Measurements from ENCODE around the gene CYBA. TPM values are rescaled to one million over a fixed set of nuclear protein-coding genes. Genes with fewer than 3 reads are reported as not detected.
"Not testable (repeated sequence)": the region's sequence is repeated elsewhere in the genome, so short reads cannot be mapped to it uniquely, and the experiment has no call there.

The CYBA gene
- total RNA-seq, 1 donor from 2014 or later = 436 TPM

- intact Hi-C loops (cut with micrococcal nuclease) = loop anchor here (1.0 to 2.0 kb wide), 3 partner anchors 14 to 35 kb away; partner anchors contain the start of genes CYBA and MVD
Measured at GRCh38 chr16:88686439-88687253, 35.8 kb upstream of the CYBA start, which contains the start of gene SNAI3. Gene SNAI3, minus strand, starts transcription at chr16:88686507. Its CDS starts 101 bp downstream, at chr16:88686406.

- intact Hi-C loops (cut with micrococcal nuclease) = loop anchor here (1.0 to 2.0 kb wide), 3 partner anchors 15 to 35 kb away; partner anchors contain the start of genes CYBA and MVD
Measured at GRCh38 chr16:88686062-88686438, 35.2 kb upstream of the CYBA start.

- intact Hi-C loops (cut with micrococcal nuclease) = loop anchor here (1.0 to 2.0 kb wide), 3 partner anchors 15 to 34 kb away; partner anchors contain the start of genes CYBA and MVD
Measured at GRCh38 chr16:88685156-88686061, 34.6 kb upstream of the CYBA start.

- intact Hi-C loops (cut with micrococcal nuclease) = no loop called here
Measured at GRCh38 chr16:88684569-88685155, 33.8 kb upstream of the CYBA start.

GRCh38 chr16:88681709-88682451 is 31.0 kb upstream of the CYBA start:
- intact Hi-C loops (cut with micrococcal nuclease) = no loop called here

- intact Hi-C loops (cut with micrococcal nuclease) = no loop called here
Measured at GRCh38 chr16:88681084-88681680, 30.3 kb upstream of the CYBA start.

- intact Hi-C loops (cut with micrococcal nuclease) = no loop called here
Measured at GRCh38 chr16:88680554-88681083, 29.8 kb upstream of the CYBA start.

GRCh38 chr16:88678224-88678979 is 27.5 kb upstream of the CYBA start:
- intact Hi-C loops (cut with micrococcal nuclease) = no loop called here

- intact Hi-C loops (cut with micrococcal nuclease) = no loop called here
Measured at GRCh38 chr16:88677721-88678120, 26.9 kb upstream of the CYBA start.

GRCh38 chr16:88676502-88677242 is 25.8 kb upstream of the CYBA start:
- intact Hi-C loops (cut with micrococcal nuclease) = no loop called here

GRCh38 chr16:88673716-88674379 is 23.0 kb upstream of the CYBA start:
- intact Hi-C loops (cut with micrococcal nuclease) = no loop called here

- intact Hi-C loops (cut with micrococcal nuclease) = no loop called here
Measured at GRCh38 chr16:88672776-88673175, 21.9 kb upstream of the CYBA start.

GRCh38 chr16:88671806-88672205 is 21.0 kb upstream of the CYBA start:
- intact Hi-C loops (cut with micrococcal nuclease) = no loop called here

GRCh38 chr16:88669980-88670379 is 19.1 kb upstream of the CYBA start:
- intact Hi-C loops (cut with micrococcal nuclease) = no loop called here

- intact Hi-C loops (cut with micrococcal nuclease) = not testable (repeated sequence)
Measured at GRCh38 chr16:88669493-88669892, 18.6 kb upstream of the CYBA start.

- intact Hi-C loops (cut with micrococcal nuclease) = no loop called here
Measured at GRCh38 chr16:88667461-88667860, 16.6 kb upstream of the CYBA start.

- intact Hi-C loops (cut with micrococcal nuclease) = no loop called here
Measured at GRCh38 chr16:88665570-88665969, 14.7 kb upstream of the CYBA start.

- intact Hi-C loops (cut with micrococcal nuclease) = no loop called here
Measured at GRCh38 chr16:88665148-88665547, 14.3 kb upstream of the CYBA start.

All from T-helper 2 cell treated with Interferon-gamma antibody and Interleukin-4, amounts not matched to agents 100 ng/mL and 5 ng/mL, for 36 hours (primary cell).